HUES48 (cell line): ENCODE measurements around the gene NRARP.

Source experiments
- H3K27ac ChIP-seq: one replicate; pipeline ENCODE4 v1.7.0; 2013; ENCODE audit warnings: low read depth, low read length, inconsistent platforms
- H3K27me3 ChIP-seq: 2 replicates; pipeline ENCODE4 v1.6.1; 2013; ENCODE audit warnings: mild to moderate bottlenecking, low read length; ENCODE audit not compliant: control insufficient read depth, insufficient read depth
- H3K36me3 ChIP-seq: 2 replicates; pipeline ENCODE4 v1.6.1; 2013; ENCODE audit warnings: low read length; ENCODE audit not compliant: control insufficient read depth, insufficient read depth
- H3K4me1 ChIP-seq: 2 replicates; pipeline ENCODE4 v1.6.1; 2013; ENCODE audit warnings: mild to moderate bottlenecking, low read length; ENCODE audit not compliant: control insufficient read depth, insufficient read depth
- H3K4me3 ChIP-seq: 2 replicates; pipeline ENCODE4 v1.5.1; 2013; ENCODE audit warnings: mild to moderate bottlenecking, low read depth, low read length
- H3K9ac ChIP-seq: 2 replicates; pipeline ENCODE4 v1.6.1; 2013; ENCODE audit warnings: mild to moderate bottlenecking, low read depth, low read length, moderate library complexity
- H3K9me3 ChIP-seq: 2 replicates; pipeline ENCODE4 v1.6.1; 2013; ENCODE audit warnings: low read length; ENCODE audit not compliant: control insufficient read depth, insufficient read depth

NRARP gene

DNA sequence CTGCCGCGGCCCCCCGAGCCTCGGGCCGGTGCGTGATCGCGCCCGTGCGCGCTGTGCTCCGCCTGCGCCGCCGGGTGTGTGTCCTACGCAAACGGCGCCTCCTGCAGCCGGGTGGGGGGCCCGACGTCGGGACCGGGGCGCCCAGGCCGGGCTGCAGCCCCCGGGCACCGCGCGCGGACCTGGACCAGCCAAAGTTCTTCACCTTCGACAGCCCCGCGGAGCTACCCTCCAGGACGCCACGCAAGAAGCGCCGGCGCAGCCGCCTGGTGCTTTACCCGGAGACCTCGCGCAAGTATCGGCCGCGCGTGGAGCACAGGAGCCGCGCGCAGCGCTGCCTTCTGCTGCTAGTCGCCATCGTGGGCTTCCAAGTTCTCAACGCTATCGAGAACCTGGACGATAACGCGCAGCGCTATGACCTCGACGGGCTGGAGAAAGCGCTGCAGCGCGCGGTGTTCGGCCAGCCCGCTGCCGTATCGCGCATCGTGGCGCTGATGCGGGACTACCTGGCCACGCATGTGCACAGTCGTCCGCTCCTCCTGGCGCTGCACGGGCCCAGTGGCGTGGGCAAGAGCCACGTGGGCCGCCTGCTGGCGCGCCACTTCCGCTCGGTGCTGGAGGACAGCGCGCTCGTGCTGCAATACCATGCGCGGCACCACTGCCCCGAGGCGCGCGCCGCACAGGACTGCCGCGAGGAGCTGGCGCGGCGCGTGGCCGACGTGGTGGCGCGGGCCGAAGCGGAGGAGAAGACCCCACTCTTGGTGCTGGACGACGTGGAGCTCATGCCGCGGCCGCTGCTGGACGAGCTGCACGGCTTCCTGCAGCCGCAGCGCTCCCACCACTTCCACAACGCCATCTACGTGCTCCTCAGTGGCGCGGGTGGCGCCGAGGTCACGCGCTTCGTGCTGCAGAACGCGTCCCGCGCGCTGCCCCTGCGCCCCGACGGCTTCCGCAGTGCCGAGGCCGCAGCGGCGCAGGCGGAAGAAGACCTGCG, 23.1 kb downstream of the NRARP start:
- Histone ChIP-seq H3K4me1 (peaks cover 19% of the 10 kb centered on the region), H3K36me3 (peaks cover 2% of the 10 kb centered on the region; the same call in 1 of the 2 replicates), H3K9me3 (no peaks in the 10 kb centered on the region), H3K27me3 (peaks cover 20% of the 10 kb centered on the region), H3K9ac (no peak overlapping the region), H3K4me3 (peak overlapping the region; percentile 54; the same call in 1 of the 2 replicates), H3K27ac (no peak overlapping the region)

DNA sequence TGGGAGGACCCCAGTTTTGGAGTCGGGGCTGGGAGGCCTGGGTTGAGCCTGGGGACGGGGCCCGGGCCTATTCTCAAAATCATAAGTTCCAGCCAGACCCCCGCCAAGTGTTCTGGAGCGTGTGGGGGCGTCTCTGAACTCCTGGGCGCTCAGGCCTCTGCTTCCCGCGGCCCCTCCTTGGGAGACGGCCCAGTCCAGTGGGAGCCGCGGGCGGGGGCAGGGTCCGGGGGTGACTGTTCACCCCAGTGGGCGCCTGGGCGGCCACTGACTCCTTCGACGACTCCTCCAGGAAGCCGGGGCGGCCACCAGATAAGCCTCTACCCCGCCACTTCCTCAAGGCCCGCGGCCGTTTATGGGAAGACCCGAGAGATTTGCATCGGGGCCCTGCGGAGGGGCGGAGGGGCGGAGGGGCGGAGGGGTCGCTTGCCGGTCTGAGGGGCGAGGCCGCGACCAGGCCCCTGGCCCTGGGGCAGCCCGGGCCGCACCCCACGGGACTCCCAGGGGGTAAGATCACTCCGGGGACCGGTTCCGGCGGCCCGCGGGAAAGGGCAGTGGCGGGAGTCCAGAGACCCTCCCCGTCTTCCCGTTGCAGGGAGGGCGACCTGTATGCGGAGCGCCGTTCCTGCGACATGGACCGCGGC, 23.9 kb downstream of the NRARP start:
- Histone ChIP-seq H3K27me3 (peaks cover 20% of the 10 kb centered on the region), H3K4me1 (peaks cover 19% of the 10 kb centered on the region), H3K4me3 (peak overlapping the region; percentile 54), H3K9me3 (no peaks in the 10 kb centered on the region), H3K36me3 (peaks cover 6% of the 10 kb centered on the region), H3K27ac (peak overlapping the region; percentile 91), H3K9ac (0 out of 2 replicates have a peak overlapping the region, but pooled peaks have one; percentile 20)

DNA sequence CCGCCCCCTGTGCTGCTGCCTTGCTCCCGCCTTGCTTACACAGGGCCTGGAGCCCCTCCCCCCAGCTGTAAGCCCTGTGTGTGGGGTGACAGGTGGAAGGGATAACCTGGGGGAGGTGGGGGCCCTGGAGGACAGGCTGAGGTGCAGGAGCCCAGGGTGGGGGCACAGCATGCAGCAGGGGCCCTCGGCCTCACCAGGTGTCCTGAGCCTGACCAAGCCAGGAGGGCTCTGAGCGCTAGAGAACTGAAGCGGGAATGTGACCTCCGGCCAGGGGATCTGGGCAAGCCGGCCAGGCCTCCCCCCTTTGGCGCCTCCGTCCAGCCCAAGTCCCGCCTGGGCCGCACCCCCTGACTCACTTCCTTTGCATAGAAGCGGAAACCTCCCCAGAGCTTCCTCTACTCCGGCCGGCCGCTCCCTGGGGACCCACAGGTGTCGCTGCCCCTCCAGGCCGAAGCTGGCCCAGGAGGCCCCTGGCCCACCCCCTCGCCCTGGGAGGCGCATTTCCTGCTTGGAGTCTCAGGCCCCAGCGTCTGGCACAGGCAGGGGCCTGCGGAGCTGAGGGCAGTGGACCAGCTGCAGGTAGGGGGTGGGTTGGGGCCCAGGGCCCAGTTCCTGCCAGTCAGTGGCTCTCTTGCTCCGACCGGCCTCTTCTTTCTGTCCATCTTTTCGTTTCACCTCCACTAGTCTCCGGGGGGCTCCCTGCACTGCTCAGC, 24.6 kb downstream of the NRARP start, which contains the start of gene TOR4A:
Gene TOR4A, plus strand, starts transcription at position 398 of the 713 bp plus-strand sequence. CDS start 964 bp downstream, outside the sequence.
- Histone ChIP-seq H3K9ac (peak within 1 kb of the TSS; percentile 20; the same call in 1 of the 2 replicates), H3K4me1 (peaks cover 19% of the 10 kb centered on the region), H3K27me3 (peaks cover 20% of the 10 kb centered on the region), H3K27ac (peak within 1 kb of the TSS; percentile 91), H3K36me3 (peaks cover 11% of the 10 kb centered on the region), H3K4me3 (peak within 1 kb of the TSS; percentile 54), H3K9me3 (no peaks in the 10 kb centered on the region)

DNA sequence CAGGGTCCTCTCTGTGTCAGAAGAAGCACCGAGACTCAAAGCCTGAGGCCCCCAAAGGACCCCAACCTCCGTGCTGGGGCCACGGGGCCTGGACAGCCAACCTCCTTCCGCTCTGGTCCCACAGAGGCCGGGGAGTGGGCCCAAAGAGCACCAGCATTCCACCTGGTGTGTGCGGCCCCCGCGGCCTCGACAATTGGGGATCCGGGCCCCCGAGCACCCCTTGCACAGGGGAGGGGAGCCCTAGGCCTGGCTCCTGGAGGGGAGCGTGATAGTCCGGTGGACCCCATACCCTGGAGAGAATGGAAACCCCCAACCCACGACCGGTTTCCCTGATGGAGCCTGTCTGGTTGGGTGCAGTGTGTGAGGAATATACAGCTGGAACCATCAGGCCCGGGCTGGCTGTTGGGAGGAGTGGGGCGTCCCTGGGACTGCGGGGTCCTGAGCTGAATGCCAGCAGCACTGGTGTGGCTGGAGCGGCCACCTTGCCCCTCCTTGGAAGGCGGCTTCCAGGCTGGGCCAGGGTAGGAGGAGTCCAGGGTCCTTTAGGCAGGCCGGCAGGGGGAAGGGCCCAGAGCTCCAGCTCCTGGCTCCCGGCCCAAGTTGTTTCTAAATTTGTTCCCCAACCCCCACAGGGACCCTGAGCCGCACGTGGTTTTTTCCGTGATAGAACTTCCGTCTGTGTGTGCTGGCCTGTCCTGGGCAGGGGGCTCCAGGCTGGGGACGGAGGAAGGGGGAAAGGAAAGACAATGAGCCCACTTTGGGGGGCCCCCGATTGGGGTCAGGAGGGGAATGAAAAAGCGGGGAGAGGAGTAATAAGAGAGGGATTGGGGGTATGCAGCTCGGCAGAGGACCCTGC, 25.4 kb downstream of the NRARP start:
- H3K36me3 ChIP-seq: peaks cover 18% of the 10 kb centered on the region
- H3K27ac ChIP-seq: peak overlapping the region; percentile 91
- peak overlapping the region; percentile 54; the same call in 1 of the 2 replicates for H3K4me3 ChIP-seq
- peaks cover 19% of the 10 kb centered on the region for H3K4me1 ChIP-seq
- no peaks in the 10 kb centered on the region for H3K9me3 ChIP-seq
- peaks cover 17% of the 10 kb centered on the region; the same call in 1 of the 2 replicates for H3K27me3 ChIP-seq
- peak overlapping the region; percentile 11; the same call in 1 of the 2 replicates for H3K9ac ChIP-seq

DNA sequence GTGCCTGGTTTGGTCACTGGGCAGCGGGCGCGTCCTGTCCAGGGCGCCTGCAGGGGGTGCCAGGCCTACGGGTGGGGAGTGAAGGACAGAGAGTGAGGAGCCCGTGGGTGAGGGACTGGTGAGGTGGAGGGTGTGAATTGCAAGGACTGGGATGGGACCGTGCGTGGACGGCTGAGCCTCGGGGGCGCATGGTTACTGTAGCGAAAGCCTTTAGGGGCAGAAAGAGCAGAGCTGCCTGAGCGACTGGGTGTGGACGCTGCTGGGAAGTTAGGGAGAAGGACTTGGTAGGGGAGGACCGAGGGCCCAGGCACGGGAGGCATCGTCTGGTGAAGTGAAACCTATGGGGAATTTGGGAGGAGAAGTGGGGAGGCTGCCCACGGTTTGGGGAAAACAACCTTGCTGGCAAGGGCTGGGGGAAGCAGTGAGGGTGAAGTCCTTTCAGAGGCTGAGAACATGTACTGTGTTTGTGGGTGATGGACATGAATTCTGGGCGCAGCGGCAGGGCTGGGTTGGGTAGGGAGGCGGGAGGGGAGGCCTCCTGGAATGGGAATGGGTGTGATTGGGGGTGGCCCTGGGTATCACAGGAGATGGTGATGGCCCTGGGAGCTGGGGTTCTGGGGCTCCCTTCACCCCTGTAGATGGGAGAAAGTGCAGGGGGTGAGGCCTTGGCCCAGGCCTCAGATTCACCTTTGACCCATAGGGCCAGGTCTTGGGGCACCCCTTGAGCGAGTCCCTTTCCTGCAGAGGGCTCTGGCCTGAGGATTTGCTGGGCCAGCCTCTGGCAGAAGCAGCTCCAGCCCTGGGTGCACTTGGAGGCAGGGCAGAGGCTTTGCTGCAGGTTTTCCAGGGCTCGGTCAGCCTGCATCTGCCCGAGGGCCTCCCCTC, 26.2 kb downstream of the NRARP start:
- Histone ChIP-seq H3K27ac (peak overlapping the region; percentile 91), H3K36me3 (peaks cover 21% of the 10 kb centered on the region), H3K9me3 (no peaks in the 10 kb centered on the region), H3K27me3 (peaks cover 10% of the 10 kb centered on the region; the same call in 1 of the 2 replicates), H3K4me3 (no peak overlapping the region), H3K9ac (no peak overlapping the region), H3K4me1 (peaks cover 19% of the 10 kb centered on the region)

DNA sequence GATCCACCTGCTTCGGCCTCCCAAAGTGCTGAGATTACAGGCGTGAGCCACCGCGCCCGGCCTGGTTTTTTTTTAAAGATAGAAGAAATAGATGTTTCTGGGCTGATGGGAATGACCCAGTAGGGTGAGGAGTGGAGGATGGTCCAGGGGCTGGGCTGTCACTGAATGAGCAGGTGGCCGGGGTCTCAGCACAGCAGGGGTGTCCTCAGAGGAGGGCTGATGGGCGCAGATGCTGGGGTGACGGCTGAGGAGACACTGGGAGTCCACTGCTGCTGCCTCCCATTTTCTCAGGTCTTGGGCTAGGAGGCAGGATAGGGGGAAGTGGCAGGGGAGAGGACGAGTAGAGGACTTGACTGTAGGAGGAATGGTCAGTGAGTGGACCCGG, 26.9 kb downstream of the NRARP start:
- Histone ChIP-seq H3K4me1 (peaks cover 19% of the 10 kb centered on the region), H3K9ac (no peak overlapping the region), H3K4me3 (no peak overlapping the region)

DNA sequence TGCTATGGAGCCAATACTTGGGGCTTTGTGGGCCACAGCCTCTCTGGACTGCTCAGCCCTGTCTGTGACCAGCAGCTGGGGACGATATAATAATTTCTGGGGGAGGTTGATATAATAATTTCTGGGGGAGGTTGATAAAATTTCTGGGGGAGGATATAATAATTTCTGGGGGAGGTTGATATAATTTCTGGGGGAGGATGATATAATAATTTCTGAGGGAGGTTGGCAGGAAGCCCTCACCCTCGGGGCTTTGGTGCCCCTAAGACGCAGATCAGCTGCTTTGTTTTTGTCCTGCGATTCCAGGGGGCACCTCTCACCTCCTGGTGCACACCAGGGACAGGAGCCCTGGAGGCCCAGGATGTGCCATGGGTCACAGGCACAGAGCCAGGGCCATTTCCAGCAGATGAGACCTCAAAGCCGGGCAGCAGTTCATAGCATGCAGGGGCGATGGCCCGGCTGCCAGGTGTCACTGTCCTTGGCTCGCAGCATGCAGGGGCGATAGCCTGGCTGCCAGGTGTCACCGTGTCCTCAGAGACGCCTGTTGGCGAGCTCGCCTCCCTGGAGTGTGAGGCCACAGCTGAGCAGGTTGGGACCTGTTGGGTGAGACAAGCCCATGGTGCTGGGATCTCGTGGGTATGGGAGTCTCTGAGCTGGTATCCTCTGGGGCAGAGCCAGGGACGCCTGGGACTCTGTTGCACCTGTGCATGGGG, 28.3 kb downstream of the NRARP start:
- H3K4me3 ChIP-seq: no peak overlapping the region
- H3K27me3 ChIP-seq: peaks cover 4% of the 10 kb centered on the region; the same call in 1 of the 2 replicates
- peaks cover 32% of the 10 kb centered on the region for H3K36me3 ChIP-seq
- no peaks in the 10 kb centered on the region for H3K9me3 ChIP-seq
- H3K9ac ChIP-seq: no peak overlapping the region
- no peak overlapping the region for H3K27ac ChIP-seq
- H3K4me1 ChIP-seq: peaks cover 19% of the 10 kb centered on the region

More for the DNA sequence above, 26.9 kb downstream of the NRARP start:
- peaks cover 10% of the 10 kb centered on the region; the same call in 1 of the 2 replicates for H3K27me3 ChIP-seq
- no peaks in the 10 kb centered on the region for H3K9me3 ChIP-seq
- peaks cover 22% of the 10 kb centered on the region for H3K36me3 ChIP-seq
- H3K27ac ChIP-seq: no peak overlapping the region

DNA sequence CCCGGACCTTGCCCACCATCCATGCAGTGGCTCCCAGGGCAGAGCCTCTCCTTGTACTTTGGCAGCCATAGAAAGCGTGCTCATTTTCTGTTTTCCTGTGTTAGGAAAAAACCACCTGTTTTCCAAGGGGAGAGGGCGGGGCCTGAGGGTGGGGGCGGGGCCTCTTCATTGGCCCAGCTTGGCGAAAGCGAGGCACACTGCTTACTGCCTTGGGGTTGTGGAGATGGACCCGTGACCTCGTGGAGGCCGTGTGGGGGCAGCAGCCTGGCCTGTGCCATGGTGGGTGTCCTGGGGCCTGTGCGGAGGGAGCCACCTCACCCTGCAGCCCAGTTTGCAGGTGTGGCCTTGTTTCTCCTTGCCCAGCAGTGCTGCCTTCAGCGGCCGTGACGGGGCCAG, 29.0 kb downstream of the NRARP start:
- peaks cover 37% of the 10 kb centered on the region for H3K36me3 ChIP-seq
- peaks cover 19% of the 10 kb centered on the region for H3K4me1 ChIP-seq
- no peaks in the 10 kb centered on the region for H3K9me3 ChIP-seq
- no peaks in the 10 kb centered on the region for H3K27me3 ChIP-seq
- H3K27ac ChIP-seq: no peak overlapping the region
- no peak overlapping the region for H3K4me3 ChIP-seq
- no peak overlapping the region for H3K9ac ChIP-seq
